HG03558 (cell line): ENCODE results near the gene BAIAP2.

Experiments
- ATAC-seq: cut with Tn5 transposase; IDR thresholded peaks from one replicate; pipeline ENCODE4 v1.9.1; 2021; ENCODE audit warnings: moderate number of reproducible peaks; ENCODE audit not compliant: unreplicated experiment; ENCODE audit errors: extremely low read depth

BAIAP2 gene

GRCh38 chr17:81082177-81083073 lies 47.5 kb downstream of the BAIAP2 start:
- ATAC-seq: no peak

- ATAC-seq: no peak
Measured at GRCh38 chr17:81083125-81083765, 48.3 kb downstream of the BAIAP2 start.

GRCh38 chr17:81084680-81085419 lies 49.9 kb downstream of the BAIAP2 start:
- no peak for ATAC-seq

- ATAC-seq: no peak
Measured at GRCh38 chr17:81085420-81085911, 50.5 kb downstream of the BAIAP2 start.

- ATAC-seq: no peak
Measured at GRCh38 chr17:81086789-81087551, 52.0 kb downstream of the BAIAP2 start.

- no peak for ATAC-seq
Measured at GRCh38 chr17:81090361-81091136, 55.6 kb downstream of the BAIAP2 start.

- ATAC-seq: no peak
Measured at GRCh38 chr17:81091154-81091553, 56.2 kb downstream of the BAIAP2 start.

- ATAC-seq: no peak
Measured at GRCh38 chr17:81091774-81092517, 57.0 kb downstream of the BAIAP2 start.

GRCh38 chr17:81092518-81093095 lies 57.7 kb downstream of the BAIAP2 start:
- ATAC-seq: no peak

- ATAC-seq: no peak
Measured at GRCh38 chr17:81093619-81094508, 58.9 kb downstream of the BAIAP2 start.

GRCh38 chr17:81094509-81095382 lies 59.8 kb downstream of the BAIAP2 start:
- peak; percentile 61 for ATAC-seq

- ATAC-seq: no peak
Measured at GRCh38 chr17:81095383-81095762, 60.4 kb downstream of the BAIAP2 start.

- ATAC-seq: no peak
Measured at GRCh38 chr17:81096741-81097133, 61.8 kb downstream of the BAIAP2 start.

- no peak for ATAC-seq
Measured at GRCh38 chr17:81097134-81097942, 62.4 kb downstream of the BAIAP2 start.

- ATAC-seq: no peak
Measured at GRCh38 chr17:81097943-81098308, 63.0 kb downstream of the BAIAP2 start.

- no peak for ATAC-seq
Measured at GRCh38 chr17:81099888-81100287, 64.9 kb downstream of the BAIAP2 start.
